ENCODE results near the gene LRRC8C.
"Not testable (repeated sequence)": the region's sequence is repeated elsewhere in the genome, so short reads cannot be mapped to it uniquely, and the experiment has no call there.

The LRRC8C gene

GRCh38 chr1:89624715-89625323 is 8.1 kb upstream of the LRRC8C start:
- H3K27ac ChIP-seq (ENCODE audit: low read length): no peak overlapping the region
- no peaks in the 10 kb centered on the region for H3K4me1 ChIP-seq (ENCODE audit: control insufficient read depth, low read depth, low read length)

GRCh38 chr1:89627596-89627962 is 5.3 kb upstream of the LRRC8C start:
- Histone ChIP-seq H3K9ac (ENCODE audit: low read length) (no peak overlapping the region), H3K27ac (ENCODE audit: low read length) (no peak overlapping the region), H3K4me1 (ENCODE audit: control insufficient read depth, low read depth, low read length) (peaks cover 6% of the 10 kb centered on the region), H3K9me3 (ENCODE audit: control insufficient read depth, low read depth, low read length) (no peaks in the 10 kb centered on the region), H3K4me3 (ENCODE audit: low read length) (no peak overlapping the region), H3K27me3 (ENCODE audit: control insufficient read depth, insufficient read depth, low read length) (peaks cover 21% of the 10 kb centered on the region), H3K36me3 (ENCODE audit: control insufficient read depth, low read depth, low read length) (no peaks in the 10 kb centered on the region)

More at GRCh38 chr1:89624715-89625323, 8.1 kb upstream of the LRRC8C start:
- Histone ChIP-seq H3K27me3 (ENCODE audit: control insufficient read depth, insufficient read depth, low read length) (no peaks in the 10 kb centered on the region), H3K4me3 (ENCODE audit: low read length) (no peak overlapping the region), H3K9me3 (ENCODE audit: control insufficient read depth, low read depth, low read length) (no peaks in the 10 kb centered on the region), H3K9ac (ENCODE audit: low read length) (no peak overlapping the region), H3K36me3 (ENCODE audit: control insufficient read depth, low read depth, low read length) (no peaks in the 10 kb centered on the region)

- H3K36me3 ChIP-seq (ENCODE audit: control insufficient read depth, low read depth, low read length): no peaks in the 10 kb centered on the region
- no peaks in the 10 kb centered on the region for H3K9me3 ChIP-seq (ENCODE audit: control insufficient read depth, low read depth, low read length)
These were observed 3.8 kb upstream of the LRRC8C start for GRCh38 chr1:89629146-89629545.

GRCh38 chr1:89629600-89629999 is 3.3 kb upstream of the LRRC8C start:
- H3K36me3 ChIP-seq (ENCODE audit: control insufficient read depth, low read depth, low read length); H3K27ac ChIP-seq (ENCODE audit: low read length); H3K4me3 ChIP-seq (ENCODE audit: low read length); H3K9me3 ChIP-seq (ENCODE audit: control insufficient read depth, low read depth, low read length); H3K9ac ChIP-seq (ENCODE audit: low read length): not testable (repeated sequence)
- Histone ChIP-seq H3K4me1 (ENCODE audit: control insufficient read depth, low read depth, low read length) (peaks cover 11% of the 10 kb centered on the region), H3K27me3 (ENCODE audit: control insufficient read depth, insufficient read depth, low read length) (peaks cover 36% of the 10 kb centered on the region)

More at GRCh38 chr1:89629146-89629545, 3.8 kb upstream of the LRRC8C start:
- Histone ChIP-seq H3K4me3 (ENCODE audit: low read length) (no peak overlapping the region), H3K9ac (ENCODE audit: low read length) (no peak overlapping the region), H3K27me3 (ENCODE audit: control insufficient read depth, insufficient read depth, low read length) (peaks cover 32% of the 10 kb centered on the region), H3K4me1 (ENCODE audit: control insufficient read depth, low read depth, low read length) (peaks cover 9% of the 10 kb centered on the region), H3K27ac (ENCODE audit: low read length) (no peak overlapping the region)

GRCh38 chr1:89630048-89630447 is 2.9 kb upstream of the LRRC8C start:
- no peak overlapping the region for H3K4me3 ChIP-seq (ENCODE audit: low read length)

GRCh38 chr1:89631816-89632656 is 884 bp upstream of the LRRC8C start:
- Histone ChIP-seq H3K27me3 (ENCODE audit: control insufficient read depth, insufficient read depth, low read length) (peaks cover 55% of the 10 kb centered on the region), H3K4me1 (ENCODE audit: control insufficient read depth, low read depth, low read length) (peaks cover 11% of the 10 kb centered on the region), H3K4me3 (ENCODE audit: low read length) (peak overlapping the region; percentile 64), H3K36me3 (ENCODE audit: control insufficient read depth, low read depth, low read length) (no peaks in the 10 kb centered on the region), H3K9ac (ENCODE audit: low read length) (no peak overlapping the region), H3K9me3 (ENCODE audit: control insufficient read depth, low read depth, low read length) (no peaks in the 10 kb centered on the region), H3K27ac (ENCODE audit: low read length) (no peak overlapping the region)

More at GRCh38 chr1:89630048-89630447, 2.9 kb upstream of the LRRC8C start:
- peaks cover 41% of the 10 kb centered on the region for H3K27me3 ChIP-seq (ENCODE audit: control insufficient read depth, insufficient read depth, low read length)
- no peak overlapping the region for H3K9ac ChIP-seq (ENCODE audit: low read length)
- H3K36me3 ChIP-seq (ENCODE audit: control insufficient read depth, low read depth, low read length): no peaks in the 10 kb centered on the region
- H3K4me1 ChIP-seq (ENCODE audit: control insufficient read depth, low read depth, low read length): peaks cover 11% of the 10 kb centered on the region
- no peak overlapping the region for H3K27ac ChIP-seq (ENCODE audit: low read length)
- H3K9me3 ChIP-seq (ENCODE audit: control insufficient read depth, low read depth, low read length): no peaks in the 10 kb centered on the region

GRCh38 chr1:89633248-89633799 is 404 bp downstream of the LRRC8C start:
- H3K27me3 ChIP-seq (ENCODE audit: control insufficient read depth, insufficient read depth, low read length): peaks cover 55% of the 10 kb centered on the region
- H3K36me3 ChIP-seq (ENCODE audit: control insufficient read depth, low read depth, low read length): no peaks in the 10 kb centered on the region
- peak overlapping the region; percentile 28 for H3K9ac ChIP-seq (ENCODE audit: low read length)
- peak overlapping the region; percentile 64 for H3K4me3 ChIP-seq (ENCODE audit: low read length)
- peaks cover 11% of the 10 kb centered on the region for H3K4me1 ChIP-seq (ENCODE audit: control insufficient read depth, low read depth, low read length)
- H3K27ac ChIP-seq (ENCODE audit: low read length): no peak overlapping the region
- H3K9me3 ChIP-seq (ENCODE audit: control insufficient read depth, low read depth, low read length): no peaks in the 10 kb centered on the region

GRCh38 chr1:89633800-89634625 is 1.1 kb downstream of the LRRC8C start:
- H3K36me3 ChIP-seq (ENCODE audit: control insufficient read depth, low read depth, low read length): no peaks in the 10 kb centered on the region
- no peaks in the 10 kb centered on the region for H3K9me3 ChIP-seq (ENCODE audit: control insufficient read depth, low read depth, low read length)
- H3K27me3 ChIP-seq (ENCODE audit: control insufficient read depth, insufficient read depth, low read length): peaks cover 55% of the 10 kb centered on the region
- H3K4me3 ChIP-seq (ENCODE audit: low read length): peak overlapping the region; percentile 64
- peaks cover 11% of the 10 kb centered on the region for H3K4me1 ChIP-seq (ENCODE audit: control insufficient read depth, low read depth, low read length)
- H3K9ac ChIP-seq (ENCODE audit: low read length): no peak overlapping the region
- H3K27ac ChIP-seq (ENCODE audit: low read length): no peak overlapping the region

GRCh38 chr1:89635825-89636815 is 3.2 kb downstream of the LRRC8C start:
- H3K27ac ChIP-seq (ENCODE audit: low read length): no peak overlapping the region
- H3K4me1 ChIP-seq (ENCODE audit: control insufficient read depth, low read depth, low read length): peaks cover 11% of the 10 kb centered on the region
- no peak overlapping the region for H3K4me3 ChIP-seq (ENCODE audit: low read length)
- H3K9ac ChIP-seq (ENCODE audit: low read length): no peak overlapping the region
- peaks cover 45% of the 10 kb centered on the region for H3K27me3 ChIP-seq (ENCODE audit: control insufficient read depth, insufficient read depth, low read length)
- no peaks in the 10 kb centered on the region for H3K9me3 ChIP-seq (ENCODE audit: control insufficient read depth, low read depth, low read length)
- no peaks in the 10 kb centered on the region for H3K36me3 ChIP-seq (ENCODE audit: control insufficient read depth, low read depth, low read length)

GRCh38 chr1:89637496-89637895 is 4.6 kb downstream of the LRRC8C start:
- Histone ChIP-seq H3K27ac (ENCODE audit: low read length) (no peak overlapping the region), H3K9me3 (ENCODE audit: control insufficient read depth, low read depth, low read length) (no peaks in the 10 kb centered on the region), H3K27me3 (ENCODE audit: control insufficient read depth, insufficient read depth, low read length) (peaks cover 34% of the 10 kb centered on the region), H3K4me1 (ENCODE audit: control insufficient read depth, low read depth, low read length) (peaks cover 5% of the 10 kb centered on the region), H3K9ac (ENCODE audit: low read length) (no peak overlapping the region), H3K4me3 (ENCODE audit: low read length) (no peak overlapping the region), H3K36me3 (ENCODE audit: control insufficient read depth, low read depth, low read length) (no peaks in the 10 kb centered on the region)
